OCI-LY1 (cell line): ENCODE measurements around the gene EPN2.
A peak's percentile ranks its signal among the peaks of the same experiment; 100 is the strongest.

Experiments
- H2AFZ ChIP-seq: fragments of 200-600 bp; sonication (generic), shearing (Covaris generic); 2 replicates; pipeline ENCODE4 v1.6.0; 2014; ENCODE audit warnings: antibody characterized with exemption, mild to moderate bottlenecking, low read length
- H3F3A ChIP-seq: fragments of 200-600 bp; sonication (generic), shearing (Covaris generic); 2 replicates; pipeline ENCODE4 v1.6.0; 2014; ENCODE audit warnings: mild to moderate bottlenecking, antibody characterized with exemption, low read length, moderate library complexity; ENCODE audit not compliant: insufficient read depth
- H3K27ac ChIP-seq: fragments of 200-600 bp; sonication (generic); 2 replicates; pipeline ENCODE4 v1.5.1; 2014; ENCODE audit warnings: low read length, mixed run types, mild to moderate bottlenecking, low read depth; ENCODE audit not compliant: poor library complexity, severe bottlenecking
- H3K27me3 ChIP-seq: fragments of 200-600 bp; sonication (generic); 2 replicates; pipeline ENCODE4 v1.6.0; 2014; ENCODE audit warnings: antibody characterized with exemption, mild to moderate bottlenecking, low read length, moderate library complexity; ENCODE audit not compliant: insufficient read depth
- H3K36me3 ChIP-seq: fragments of 200-600 bp; sonication (generic); 2 replicates; pipeline ENCODE4 v1.6.1; 2014; ENCODE audit warnings: mild to moderate bottlenecking, antibody characterized with exemption, low read length, moderate library complexity, mixed read lengths; ENCODE audit not compliant: insufficient read depth
- H3K4me1 ChIP-seq: fragments of 200-600 bp; sonication (generic); 2 replicates; pipeline ENCODE4 v1.5.1; 2014; ENCODE audit warnings: mild to moderate bottlenecking, low read length, moderate library complexity; ENCODE audit not compliant: insufficient read depth, severe bottlenecking
- H3K4me2 ChIP-seq: fragments of 200-600 bp; sonication (generic), shearing (Covaris generic); 2 replicates; pipeline ENCODE4 v1.6.1; 2014; ENCODE audit warnings: low read length
- H3K4me3 ChIP-seq: fragments of 200-600 bp; sonication (generic); 2 replicates; pipeline ENCODE4 v1.5.1; 2014; ENCODE audit warnings: low read length, low read depth, mild to moderate bottlenecking, mixed read lengths; ENCODE audit not compliant: poor library complexity, severe bottlenecking
- H3K79me2 ChIP-seq: fragments of 200-600 bp; shearing (Covaris generic); 2 replicates; pipeline ENCODE4 v1.6.1; 2016; ENCODE audit warnings: mixed run types, low read length, mixed read lengths; ENCODE audit not compliant: insufficient read depth
- H3K9ac ChIP-seq: fragments of 200-600 bp; sonication (generic), shearing (Covaris generic); 2 replicates; pipeline ENCODE4 v1.6.1; 2014; ENCODE audit warnings: mild to moderate bottlenecking, low read length, mixed read lengths
- H3K9me2 ChIP-seq: fragments of 200-600 bp; sonication (generic), shearing (Covaris generic); 2 replicates; pipeline ENCODE4 v1.6.1; 2014; ENCODE audit warnings: low read depth, mild to moderate bottlenecking, low read length, mixed read lengths
- H3K9me3 ChIP-seq: fragments of 200-600 bp; shearing (Covaris generic); 2 replicates; pipeline ENCODE4 v1.6.1; 2014; ENCODE audit warnings: low read length, mixed read lengths
- H4K20me1 ChIP-seq: fragments of 200-600 bp; sonication (generic), shearing (Covaris generic); 2 replicates; pipeline ENCODE4 v1.6.0; 2016; ENCODE audit warnings: mild to moderate bottlenecking, low read length; ENCODE audit not compliant: insufficient read depth
- CTCF ChIP-seq: fragments of 200-600 bp; sonication (generic), shearing (Covaris generic); IDR thresholded peaks from 2 replicates; pipeline ENCODE4 v1.5.1; 2017; ENCODE audit warnings: mild to moderate bottlenecking, antibody characterized with exemption, low read length, moderate library complexity, mixed read lengths
- EZH2 ChIP-seq: fragments of 200-600 bp; sonication (generic), shearing (Covaris generic); IDR thresholded peaks from 2 replicates; pipeline ENCODE4 v1.8.0; 2017; ENCODE audit warnings: borderline replicate concordance, mixed run types, mild to moderate bottlenecking, antibody characterized with exemption, low read length, moderate library complexity, mixed read lengths

Gene EPN2

GRCh38 chr17:19336938-19337711, 100.0 kb downstream of the EPN2 start:
- H3K79me2 ChIP-seq, result no peaks in the 10 kb centered on the region
- H3K27ac ChIP-seq, result no peak overlapping the region
- H3K4me2 ChIP-seq, result no peak overlapping the region
- no peak overlapping the region for H3K4me3 ChIP-seq
- H3K27me3 ChIP-seq, result no peaks in the 10 kb centered on the region
- H2AFZ ChIP-seq, result no peak overlapping the region
- H3K4me1 ChIP-seq, result no peaks in the 10 kb centered on the region
- H3K9me3 ChIP-seq, result no peaks in the 10 kb centered on the region
- no peak overlapping the region for H3K9ac ChIP-seq
- no peak for TF ChIP-seq EZH2
- TF ChIP-seq CTCF, result no peak
- H3K9me2 ChIP-seq, result no peaks in the 10 kb centered on the region
- H3K36me3 ChIP-seq, result no peaks in the 10 kb centered on the region
- H3F3A ChIP-seq, result no peaks in the 10 kb centered on the region
- no peaks in the 10 kb centered on the region for H4K20me1 ChIP-seq

GRCh38 chr17:19337712-19338023, 100.5 kb downstream of the EPN2 start:
- H2AFZ ChIP-seq, result no peak overlapping the region
- H3K27me3 ChIP-seq, result no peaks in the 10 kb centered on the region
- no peaks in the 10 kb centered on the region for H3K36me3 ChIP-seq
- H3K79me2 ChIP-seq, result no peaks in the 10 kb centered on the region
- H3K9me2 ChIP-seq, result no peaks in the 10 kb centered on the region
- H3K27ac ChIP-seq, result no peak overlapping the region
- H3K4me1 ChIP-seq, result no peaks in the 10 kb centered on the region
- H3K4me2 ChIP-seq, result no peak overlapping the region
- H3K9me3 ChIP-seq, result no peaks in the 10 kb centered on the region
- no peak overlapping the region for H3K4me3 ChIP-seq
- no peaks in the 10 kb centered on the region for H4K20me1 ChIP-seq
- TF ChIP-seq EZH2 (no peak), CTCF (no peak)
- no peaks in the 10 kb centered on the region for H3F3A ChIP-seq
- H3K9ac ChIP-seq, result no peak overlapping the region

- H3K4me3 ChIP-seq, result no peak overlapping the region
- no peak overlapping the region for H2AFZ ChIP-seq
- no peak for TF ChIP-seq EZH2
- TF ChIP-seq CTCF, result peak; percentile 79
- no peaks in the 10 kb centered on the region for H3K36me3 ChIP-seq
- H3K27ac ChIP-seq, result no peak overlapping the region
- no peaks in the 10 kb centered on the region for H3K27me3 ChIP-seq
- no peaks in the 10 kb centered on the region for H3F3A ChIP-seq
- H3K79me2 ChIP-seq, result no peaks in the 10 kb centered on the region
- H4K20me1 ChIP-seq, result no peaks in the 10 kb centered on the region
- no peak overlapping the region for H3K4me2 ChIP-seq
- H3K4me1 ChIP-seq, result no peaks in the 10 kb centered on the region
- H3K9me2 ChIP-seq, result no peaks in the 10 kb centered on the region
- no peak overlapping the region for H3K9ac ChIP-seq
- no peaks in the 10 kb centered on the region for H3K9me3 ChIP-seq
Observed at GRCh38 chr17:19338031-19338990, 101.1 kb downstream of the EPN2 start.
